Measurements from ENCODE around the gene FAM200C. TPM values are rescaled to one million over a fixed set of nuclear protein-coding genes. Genes with fewer than 3 reads are reported as not detected.
A peak's percentile ranks its signal among the peaks of the same experiment; 100 is the strongest.

Gene FAM200C
- total RNA-seq, 1 experiment from 2014 or later, result 5.4 TPM

GRCh38 chr5:160423099-160423498 lies 23.2 kb upstream of the FAM200C start (continued):
- no peak for TF ChIP-seq AR (CRISPR knock-in tag; IDR thresholded peaks at IDR 0.05)
- no peak for TF ChIP-seq ZMAT4 (CRISPR knock-in tag; IDR thresholded peaks at IDR 0.05)
- no peak for TF ChIP-seq NFYB (CRISPR knock-in tag; conservative IDR thresholded peaks at IDR 0.05; ENCODE audit: low read depth)

- peaks cover 54% of the 10 kb centered on the region for H3K4me1 Mint-ChIP-seq
- ATAC-seq (peak; percentile 86), DNase-seq (ENCODE audit: low spot score) (peak; percentile 97)
- peak within 1 kb of the TSS; percentile 95 for H3K4me3 Mint-ChIP-seq
- CTCF ChIA-PET, result interaction anchor here (0.6 to 2.8 kb wide), 5 partner anchors 17 to 400 kb away, joined by 3 to 26 read pairs (median 5); no protein-coding TSS in a partner anchor
- H3K27ac Mint-ChIP-seq, result peak within 1 kb of the TSS; percentile 26
- H3K27me3 Mint-ChIP-seq (ENCODE audit: low read depth), result no peaks in the 10 kb centered on the region
- peaks cover 42% of the 10 kb centered on the region for H3K36me3 Mint-ChIP-seq
- no peaks in the 10 kb centered on the region for H3K9me3 Mint-ChIP-seq
- POLR2A ChIA-PET, result interaction anchor here (0.6 to 1.4 kb wide), 6 partner anchors 17 to 907 kb away, joined by 3 to 4 read pairs (median 3); no protein-coding TSS in a partner anchor
- TF ChIP-seq GTF2I (CRISPR knock-in tag; conservative IDR thresholded peaks at IDR 0.05), result no peak
- TF ChIP-seq HMGXB4 (CRISPR knock-in tag; IDR thresholded peaks at IDR 0.05), result no peak
- no peak for TF ChIP-seq USF1 (CRISPR knock-in tag; IDR thresholded peaks at IDR 0.05)
- TF ChIP-seq SMAD3 (CRISPR knock-in tag; IDR thresholded peaks at IDR 0.05; ENCODE audit: borderline replicate concordance), result 0 out of 2 replicates have a peak, but pooled peaks have one; percentile 78
- TF ChIP-seq STAT6 (CRISPR knock-in tag; conservative IDR thresholded peaks at IDR 0.05; ENCODE audit: low read depth), result no peak
- TF ChIP-seq TEAD4 (CRISPR knock-in tag; IDR thresholded peaks at IDR 0.05), result no peak
- no peak for TF ChIP-seq ATF1 (CRISPR knock-in tag; IDR thresholded peaks at IDR 0.05)
- TF ChIP-seq ARID4B (CRISPR knock-in tag; IDR thresholded peaks at IDR 0.05; ENCODE audit: borderline replicate concordance), result no peak; the same call in 1 of the 2 replicates
- TF ChIP-seq E2F1 (CRISPR knock-in tag; IDR thresholded peaks at IDR 0.05), result no peak
- no peak for TF ChIP-seq E2F5 (CRISPR knock-in tag; IDR thresholded peaks at IDR 0.05)
- no peak for TF ChIP-seq E2F4 (CRISPR knock-in tag; IDR thresholded peaks at IDR 0.05; ENCODE audit: borderline replicate concordance, low read depth)
- TF ChIP-seq ZNF317 (CRISPR knock-in tag; IDR thresholded peaks at IDR 0.05; ENCODE audit: borderline replicate concordance, low read depth), result no peak
- TF ChIP-seq ZNF671 (CRISPR knock-in tag; IDR thresholded peaks at IDR 0.05), result no peak
- TF ChIP-seq RORB (CRISPR knock-in tag; IDR thresholded peaks at IDR 0.05), result no peak
- no peak for TF ChIP-seq ELF4 (CRISPR knock-in tag; IDR thresholded peaks at IDR 0.05; ENCODE audit: low read depth)
These were observed 21.9 kb upstream of the FAM200C start, which contains the start of gene PTTG1 for GRCh38 chr5:160421625-160422258. PTTG1 (plus strand) TSS chr5:160421855; CDS start chr5:160422313, 458 bp downstream.
